ENCODE results near the gene ZDHHC6. TPM values are rescaled to one million over a fixed set of nuclear protein-coding genes. Genes with fewer than 3 reads are reported as not detected.
A peak's percentile ranks its signal among the peaks of the same experiment; 100 is the strongest.

ZDHHC6 gene
- total RNA-seq, 1 experiment from 2014 or later, result 88.5 TPM

GRCh38 chr10:112447620-112447928 lies 860 bp upstream of the ZDHHC6 start:
- H3K9ac ChIP-seq (ENCODE audit: low read length), result peak overlapping the region; percentile 94
- RAD21 ChIA-PET (ENCODE audit: low non-redundant PET in 1 of 2, low total read pairs in 2 of 2, uncharacterized antibody in 2 of 2, unreplicated experiment in 2 of 2), result no interaction called here
- no peaks in the 10 kb centered on the region for H4K20me1 ChIP-seq (ENCODE audit: insufficient read depth)
- H3K27me3 ChIP-seq (ENCODE audit: insufficient read depth, low read length), result no peaks in the 10 kb centered on the region
- no peaks in the 10 kb centered on the region for H3K9me2 ChIP-seq (ENCODE audit: insufficient read depth)
- BruUV-seq (replicated peaks), result no TSS peak
- POLR2A ChIA-PET, result no interaction called here
- DNase-seq (ENCODE audit: low read depth, low spot score) (no peak), ATAC-seq (no peak)
- intact Hi-C loops (cut with micrococcal nuclease), result loop anchor here (10.0 kb wide), 1 partner anchor 937 kb away; no protein-coding TSS in a partner anchor
- peak overlapping the region; percentile 83 for H3K27ac ChIP-seq (ENCODE audit: low read depth, low read length)
- no peak overlapping the region for H2AFZ ChIP-seq (ENCODE audit: low read depth, low read length, poor library complexity, severe bottlenecking)
- peak overlapping the region; percentile 85 to 94 for H3K4me3 ChIP-seq (replicated peaks in 1 of 2; ENCODE audit: low read depth in 1 of 2, low read length in 2 of 2)
- peak overlapping the region; percentile 86 for H3K4me2 ChIP-seq (ENCODE audit: low read length)
- H3K36me3 ChIP-seq (ENCODE audit: control insufficient read depth in 1 of 2, insufficient read depth in 2 of 2, low read length in 2 of 2), result peaks cover 27 to 31% of the 10 kb centered on the region in 2 experiments
- CTCF ChIA-PET, result interaction anchor here (1.6 to 1.8 kb wide), 3 partner anchors 12 to 310 kb away, joined by 5 to 11 read pairs (median 7); no protein-coding TSS in a partner anchor
- no peak for TF ChIP-seq JUND (IDR thresholded peaks at IDR 0.05)
- TF ChIP-seq, protein P1, sequence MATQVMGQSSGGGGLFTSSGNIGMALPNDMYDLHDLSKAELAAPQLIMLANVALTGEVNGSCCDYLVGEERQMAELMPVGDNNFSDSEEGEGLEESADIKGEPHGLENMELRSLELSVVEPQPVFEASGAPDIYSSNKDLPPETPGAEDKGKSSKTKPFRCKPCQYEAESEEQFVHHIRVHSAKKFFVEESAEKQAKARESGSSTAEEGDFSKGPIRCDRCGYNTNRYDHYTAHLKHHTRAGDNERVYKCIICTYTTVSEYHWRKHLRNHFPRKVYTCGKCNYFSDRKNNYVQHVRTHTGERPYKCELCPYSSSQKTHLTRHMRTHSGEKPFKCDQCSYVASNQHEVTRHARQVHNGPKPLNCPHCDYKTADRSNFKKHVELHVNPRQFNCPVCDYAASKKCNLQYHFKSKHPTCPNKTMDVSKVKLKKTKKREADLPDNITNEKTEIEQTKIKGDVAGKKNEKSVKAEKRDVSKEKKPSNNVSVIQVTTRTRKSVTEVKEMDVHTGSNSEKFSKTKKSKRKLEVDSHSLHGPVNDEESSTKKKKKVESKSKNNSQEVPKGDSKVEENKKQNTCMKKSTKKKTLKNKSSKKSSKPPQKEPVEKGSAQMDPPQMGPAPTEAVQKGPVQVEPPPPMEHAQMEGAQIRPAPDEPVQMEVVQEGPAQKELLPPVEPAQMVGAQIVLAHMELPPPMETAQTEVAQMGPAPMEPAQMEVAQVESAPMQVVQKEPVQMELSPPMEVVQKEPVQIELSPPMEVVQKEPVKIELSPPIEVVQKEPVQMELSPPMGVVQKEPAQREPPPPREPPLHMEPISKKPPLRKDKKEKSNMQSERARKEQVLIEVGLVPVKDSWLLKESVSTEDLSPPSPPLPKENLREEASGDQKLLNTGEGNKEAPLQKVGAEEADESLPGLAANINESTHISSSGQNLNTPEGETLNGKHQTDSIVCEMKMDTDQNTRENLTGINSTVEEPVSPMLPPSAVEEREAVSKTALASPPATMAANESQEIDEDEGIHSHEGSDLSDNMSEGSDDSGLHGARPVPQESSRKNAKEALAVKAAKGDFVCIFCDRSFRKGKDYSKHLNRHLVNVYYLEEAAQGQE (IDR thresholded peaks at IDR 0.05; ENCODE audit: low read depth), result no peak
- no peak for TF ChIP-seq ZFX (IDR thresholded peaks at IDR 0.05)
- TF ChIP-seq EZH2 (IDR thresholded peaks at IDR 0.05), result no peak
- TF ChIP-seq CTCF (IDR thresholded peaks at IDR 0.05 in 2 of 3, conservative IDR thresholded peaks at IDR 0.05 in 1 of 3; ENCODE audit: borderline replicate concordance in 1 of 3, insufficient read depth in 1 of 3, low read depth in 2 of 3, low read length in 2 of 3), result no peak
- TF ChIP-seq EGR1 (IDR thresholded peaks at IDR 0.05; ENCODE audit: low read depth), result no peak
- no peak for TF ChIP-seq FOSL1 (IDR thresholded peaks at IDR 0.05; ENCODE audit: low read depth)
- TF ChIP-seq, protein P2, sequence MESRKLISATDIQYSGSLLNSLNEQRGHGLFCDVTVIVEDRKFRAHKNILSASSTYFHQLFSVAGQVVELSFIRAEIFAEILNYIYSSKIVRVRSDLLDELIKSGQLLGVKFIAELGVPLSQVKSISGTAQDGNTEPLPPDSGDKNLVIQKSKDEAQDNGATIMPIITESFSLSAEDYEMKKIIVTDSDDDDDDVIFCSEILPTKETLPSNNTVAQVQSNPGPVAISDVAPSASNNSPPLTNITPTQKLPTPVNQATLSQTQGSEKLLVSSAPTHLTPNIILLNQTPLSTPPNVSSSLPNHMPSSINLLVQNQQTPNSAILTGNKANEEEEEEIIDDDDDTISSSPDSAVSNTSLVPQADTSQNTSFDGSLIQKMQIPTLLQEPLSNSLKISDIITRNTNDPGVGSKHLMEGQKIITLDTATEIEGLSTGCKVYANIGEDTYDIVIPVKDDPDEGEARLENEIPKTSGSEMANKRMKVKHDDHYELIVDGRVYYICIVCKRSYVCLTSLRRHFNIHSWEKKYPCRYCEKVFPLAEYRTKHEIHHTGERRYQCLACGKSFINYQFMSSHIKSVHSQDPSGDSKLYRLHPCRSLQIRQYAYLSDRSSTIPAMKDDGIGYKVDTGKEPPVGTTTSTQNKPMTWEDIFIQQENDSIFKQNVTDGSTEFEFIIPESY (IDR thresholded peaks at IDR 0.05; ENCODE audit: extremely low read depth, insufficient replicate concordance, low read length), result no peak
- no peak for TF ChIP-seq RAD21 (IDR thresholded peaks at IDR 0.05; ENCODE audit: low read depth)
- TF ChIP-seq CEBPB (IDR thresholded peaks at IDR 0.05; ENCODE audit: low read depth), result no peak
- no peak for TF ChIP-seq ZNF274 (IDR thresholded peaks at IDR 0.05; ENCODE audit: low read depth, low read length)
- TF ChIP-seq SIN3A (IDR thresholded peaks at IDR 0.05; ENCODE audit: low read depth), result no peak
- TF ChIP-seq, protein P3, sequence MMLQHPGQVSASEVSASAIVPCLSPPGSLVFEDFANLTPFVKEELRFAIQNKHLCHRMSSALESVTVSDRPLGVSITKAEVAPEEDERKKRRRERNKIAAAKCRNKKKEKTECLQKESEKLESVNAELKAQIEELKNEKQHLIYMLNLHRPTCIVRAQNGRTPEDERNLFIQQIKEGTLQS (IDR thresholded peaks at IDR 0.05), result no peak
- no peak for TF ChIP-seq EZH2phosphoT487 (IDR thresholded peaks at IDR 0.05; ENCODE audit: borderline replicate concordance)
- TF ChIP-seq, protein P4, sequence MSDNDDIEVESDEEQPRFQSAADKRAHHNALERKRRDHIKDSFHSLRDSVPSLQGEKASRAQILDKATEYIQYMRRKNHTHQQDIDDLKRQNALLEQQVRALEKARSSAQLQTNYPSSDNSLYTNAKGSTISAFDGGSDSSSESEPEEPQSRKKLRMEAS (IDR thresholded peaks at IDR 0.05), result no peak; the same call in 1 of the 2 replicates
- no peak for TF ChIP-seq TCF7L2 (IDR thresholded peaks at IDR 0.05; ENCODE audit: borderline replicate concordance, extremely low read depth, insufficient read depth, insufficient read length)
- H3K4me1 ChIP-seq (ENCODE audit: control insufficient read depth in 1 of 2, insufficient read depth in 2 of 2, low read length in 2 of 2), result peaks cover 16 to 24% of the 10 kb centered on the region in 2 experiments
- no peaks in the 10 kb centered on the region for H3K9me3 ChIP-seq (ENCODE audit: control insufficient read depth in 1 of 2, insufficient read depth in 1 of 2, low read depth in 1 of 2, low read length in 2 of 2)
- H3K79me2 ChIP-seq (ENCODE audit: insufficient read depth, low read length), result peaks cover 98% of the 10 kb centered on the region

Data from HCT116 (cell line).